Activated CD4-positive, alpha-beta memory T cell treated with anti-CD3 and anti-CD28 coated beads, Interleukin-2, amount 10 ng/mL, durations not matched to agents 7 days and 5 days (primary cell): ENCODE data around the gene ZFP36L1. TPM values are rescaled to one million over a fixed set of nuclear protein-coding genes. Genes with fewer than 3 reads are reported as not detected.

Experiments used
- CTCF ChIA-PET: fragments of 350-600 bp; sonication (Branson Sonifier 250); formaldehyde crosslinking; loops from one replicate; lab custom pipeline; 2021; ENCODE audit warnings: antibody characterized with exemption, inconsistent platforms; lab: Charles Lee
- POLR2A ChIA-PET: fragments of 350-600 bp; sonication (Branson Sonifier 250); formaldehyde crosslinking; loops from one replicate; lab custom pipeline; 2021; ENCODE audit warnings: antibody characterized with exemption; lab: Charles Lee
- DNase-seq: peaks from one replicate; pipeline ENCODE4 v3.0.0-alpha.2; 2020
- H3K27ac Mint-ChIP-seq: one replicate; pipeline ENCODE4 v1.8.0; 2021; ENCODE audit warnings: mild to moderate bottlenecking, mixed read lengths
- H3K27me3 Mint-ChIP-seq: one replicate; pipeline ENCODE4 v1.8.0; 2021; ENCODE audit warnings: mixed read lengths
- H3K36me3 Mint-ChIP-seq: one replicate; pipeline ENCODE4 v1.8.0; 2021; ENCODE audit warnings: low read depth, mixed read lengths
- H3K4me1 Mint-ChIP-seq: one replicate; pipeline ENCODE4 v1.8.0; 2021; ENCODE audit warnings: mixed read lengths
- H3K4me3 Mint-ChIP-seq: one replicate; pipeline ENCODE4 v1.8.0; 2021; ENCODE audit warnings: mild to moderate bottlenecking, mixed read lengths
- H3K9me3 Mint-ChIP-seq: one replicate; pipeline ENCODE4 v1.8.0; 2021; ENCODE audit warnings: mixed read lengths
- total RNA-seq, 2 experiments: library from RNA; stranded (reverse); gene quantifications; one replicate each; pipeline ENCODE4 v1.2.3, GENCODE V29; 2021

The ZFP36L1 gene
- total RNA-seq, 2 experiments from 2014 or later: 96.1 to 103 TPM

DNA sequence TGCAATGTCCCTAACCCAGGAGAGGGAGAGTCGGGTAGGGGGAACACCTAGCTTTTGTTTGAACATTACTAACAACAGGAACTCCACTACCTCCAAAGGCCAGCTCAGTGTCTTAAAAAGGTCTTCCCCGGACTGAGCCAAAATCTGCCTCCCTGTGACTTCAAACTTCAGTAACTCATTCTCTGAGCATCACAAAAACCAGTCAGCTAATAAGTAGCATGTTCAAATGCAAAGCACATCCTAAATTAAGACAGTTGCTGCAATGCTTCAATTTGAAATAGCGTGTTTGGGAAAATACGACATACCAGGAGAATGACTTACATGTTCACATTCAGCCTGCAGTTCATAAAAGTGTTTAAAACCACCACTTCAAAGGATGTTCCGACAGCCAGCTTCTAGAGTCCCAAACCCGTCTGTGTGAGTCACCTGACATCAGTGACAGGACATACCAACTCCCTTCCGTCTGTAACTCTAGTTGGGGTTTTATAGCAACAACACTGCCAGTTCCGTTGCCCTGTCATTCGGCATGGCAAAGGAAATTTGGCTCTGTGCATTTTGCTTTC, 13.0 kb downstream of the ZFP36L1 start:
- ChIA-PET CTCF (interaction anchor here (0.6 to 5.8 kb wide), 9 partner anchors 9 to 531 kb away, joined by 3 to 43 read pairs (median 4); partner anchors contain the start of gene ZFP36L1), POLR2A (interaction anchor here (0.6 to 10.9 kb wide), 28 partner anchors 9 to 1084 kb away, joined by 3 to 313 read pairs (median 4); partner anchors contain the start of genes RDH11 and ZFP36L1)
- peak overlapping the region; percentile 74 for H3K4me3 Mint-ChIP-seq
- peak; percentile 70 for DNase-seq
- peaks cover 68% of the 10 kb centered on the region for H3K4me1 Mint-ChIP-seq
- peaks cover 8% of the 10 kb centered on the region for H3K9me3 Mint-ChIP-seq
- H3K27me3 Mint-ChIP-seq: no peaks in the 10 kb centered on the region
- H3K36me3 Mint-ChIP-seq: peaks cover 12% of the 10 kb centered on the region
- H3K27ac Mint-ChIP-seq: peak overlapping the region; percentile 99

- no peak overlapping the region for H3K27ac Mint-ChIP-seq
- H3K4me1 Mint-ChIP-seq: peaks cover 64% of the 10 kb centered on the region
- peaks cover 16% of the 10 kb centered on the region for H3K9me3 Mint-ChIP-seq
- no peak for DNase-seq
- peaks cover 23% of the 10 kb centered on the region for H3K36me3 Mint-ChIP-seq
- POLR2A ChIA-PET: interaction anchor here (6.7 to 7.3 kb wide), 2 partner anchors 13 to 38 kb away, joined by 89 to 313 read pairs; partner anchors contain the start of gene ZFP36L1
- CTCF ChIA-PET: no interaction called here
- no peak overlapping the region for H3K4me3 Mint-ChIP-seq
- H3K27me3 Mint-ChIP-seq: no peaks in the 10 kb centered on the region
Measured at GRCh38 chr14:68777644-68778043, 15.2 kb downstream of the ZFP36L1 start.

GRCh38 chr14:68775614-68776126, 17.2 kb downstream of the ZFP36L1 start:
- POLR2A ChIA-PET: interaction anchor here (1.1 to 1.7 kb wide), 2 partner anchors 11 to 16 kb away, joined by 3 to 12 read pairs; partner anchors contain the start of gene ZFP36L1
- H3K36me3 Mint-ChIP-seq: peaks cover 25% of the 10 kb centered on the region

GRCh38 chr14:68774771-68775613, 17.9 kb downstream of the ZFP36L1 start:
- peaks cover 16% of the 10 kb centered on the region for H3K9me3 Mint-ChIP-seq
- H3K36me3 Mint-ChIP-seq: peaks cover 25% of the 10 kb centered on the region
- POLR2A ChIA-PET: interaction anchor here (0.9 to 1.7 kb wide), 3 partner anchors 12 to 17 kb away, joined by 3 to 12 read pairs (median 4); partner anchors contain the start of gene ZFP36L1
- no peak for DNase-seq
- H3K27ac Mint-ChIP-seq: no peak overlapping the region
- no peak overlapping the region for H3K4me3 Mint-ChIP-seq
- no peaks in the 10 kb centered on the region for H3K27me3 Mint-ChIP-seq
- CTCF ChIA-PET: interaction anchor here (0.9 to 2.3 kb wide), 3 partner anchors 13 to 571 kb away, joined by 3 to 7 read pairs (median 6); no protein-coding TSS in a partner anchor
- peaks cover 59% of the 10 kb centered on the region for H3K4me1 Mint-ChIP-seq

More at GRCh38 chr14:68775614-68776126, 17.2 kb downstream of the ZFP36L1 start:
- CTCF ChIA-PET: interaction anchor here (2.0 to 2.3 kb wide), 2 partner anchors 12 to 14 kb away, joined by 6 to 7 read pairs; no protein-coding TSS in a partner anchor
- no peak overlapping the region for H3K27ac Mint-ChIP-seq
- peaks cover 61% of the 10 kb centered on the region for H3K4me1 Mint-ChIP-seq
- no peak overlapping the region for H3K4me3 Mint-ChIP-seq
- no peak for DNase-seq
- peaks cover 16% of the 10 kb centered on the region for H3K9me3 Mint-ChIP-seq
- no peaks in the 10 kb centered on the region for H3K27me3 Mint-ChIP-seq

DNA sequence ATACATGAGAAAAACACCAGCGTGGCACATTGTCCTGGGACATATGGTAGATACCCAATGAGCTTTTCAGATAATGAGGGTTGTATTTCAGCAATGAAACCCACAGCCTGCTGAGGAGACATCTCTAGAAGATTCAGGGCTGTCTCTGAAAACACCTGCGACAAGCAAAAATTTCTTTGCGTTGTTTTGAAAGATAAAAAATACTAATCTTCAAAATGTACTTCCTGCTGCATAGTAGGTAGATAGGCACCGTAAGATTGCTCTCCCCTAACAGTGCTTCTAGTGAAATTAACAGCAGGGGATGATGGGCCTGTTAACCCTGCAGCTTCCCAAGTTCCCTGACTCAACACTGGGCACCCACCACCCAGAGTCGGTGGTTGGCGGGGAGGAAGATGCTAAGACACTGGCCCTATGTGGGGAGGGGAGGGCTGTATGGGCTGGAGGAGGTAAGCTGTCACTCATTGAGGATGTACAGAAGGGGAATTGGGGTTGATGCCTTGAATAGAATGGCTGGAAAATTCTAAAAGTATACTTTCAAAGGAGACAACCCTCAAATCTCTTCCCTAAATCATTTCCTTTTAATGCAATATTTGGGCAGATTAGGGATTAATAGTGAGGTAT, 20.0 kb downstream of the ZFP36L1 start:
- H3K27me3 Mint-ChIP-seq: no peaks in the 10 kb centered on the region
- H3K36me3 Mint-ChIP-seq: peaks cover 25% of the 10 kb centered on the region
- peaks cover 16% of the 10 kb centered on the region for H3K9me3 Mint-ChIP-seq
- peaks cover 38% of the 10 kb centered on the region for H3K4me1 Mint-ChIP-seq
- no peak for DNase-seq
- no peak overlapping the region for H3K4me3 Mint-ChIP-seq
- POLR2A ChIA-PET: interaction anchor here (0.7 to 3.9 kb wide), 7 partner anchors 8 to 487 kb away, joined by 3 to 43 read pairs (median 15); partner anchors contain the start of gene ZFP36L1
- H3K27ac Mint-ChIP-seq: peak overlapping the region; percentile 19
- CTCF ChIA-PET: interaction anchor here (1.9 kb wide), 1 partner anchor 18 kb away, joined by 4 read pairs; no protein-coding TSS in a partner anchor

DNA sequence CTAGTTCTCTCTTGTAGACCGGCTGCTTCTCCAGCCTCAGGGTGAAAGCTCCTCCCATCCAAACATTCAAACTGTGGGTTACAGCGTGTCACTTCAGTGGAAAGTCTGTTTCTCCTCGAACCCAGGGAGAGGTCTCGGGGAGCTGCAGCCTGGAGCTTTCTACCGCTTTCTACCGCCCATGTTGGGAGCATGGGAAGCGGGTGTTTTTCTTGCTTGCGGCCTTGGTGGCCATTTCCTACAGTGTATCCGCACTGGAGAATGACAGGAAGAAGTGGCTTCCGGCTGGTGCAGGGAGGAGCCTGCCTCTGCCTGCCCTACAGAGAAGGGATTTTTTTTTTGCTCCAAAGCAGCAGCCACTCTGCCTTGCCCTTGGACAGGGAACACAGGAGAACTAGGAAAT, 21.2 kb downstream of the ZFP36L1 start:
- peak; percentile 51 for DNase-seq
- H3K4me3 Mint-ChIP-seq: peak overlapping the region; percentile 46
- H3K27ac Mint-ChIP-seq: peak overlapping the region; percentile 73
- peaks cover 16% of the 10 kb centered on the region for H3K9me3 Mint-ChIP-seq
- no peaks in the 10 kb centered on the region for H3K27me3 Mint-ChIP-seq
- H3K4me1 Mint-ChIP-seq: peaks cover 39% of the 10 kb centered on the region
- peaks cover 25% of the 10 kb centered on the region for H3K36me3 Mint-ChIP-seq
- ChIA-PET POLR2A (interaction anchor here (0.8 to 3.9 kb wide), 10 partner anchors 9 to 488 kb away, joined by 3 to 43 read pairs (median 10); partner anchors contain the start of gene ZFP36L1), CTCF (interaction anchor here (0.8 to 1.9 kb wide), 5 partner anchors 9 to 90 kb away, joined by 3 to 7 read pairs (median 4); no protein-coding TSS in a partner anchor)

- DNase-seq: no peak
- no peaks in the 10 kb centered on the region for H3K27me3 Mint-ChIP-seq
- no peak overlapping the region for H3K4me3 Mint-ChIP-seq
- peaks cover 20% of the 10 kb centered on the region for H3K36me3 Mint-ChIP-seq
- H3K9me3 Mint-ChIP-seq: peaks cover 14% of the 10 kb centered on the region
- POLR2A ChIA-PET: interaction anchor here (1.0 to 3.9 kb wide), 9 partner anchors 10 to 487 kb away, joined by 3 to 43 read pairs (median 14); partner anchors contain the start of gene ZFP36L1
- H3K4me1 Mint-ChIP-seq: peaks cover 38% of the 10 kb centered on the region
- H3K27ac Mint-ChIP-seq: peak overlapping the region; percentile 73
- CTCF ChIA-PET: interaction anchor here (0.8 to 1.6 kb wide), 4 partner anchors 10 to 91 kb away, joined by 3 to 7 read pairs (median 4); no protein-coding TSS in a partner anchor
Measured at GRCh38 chr14:68770553-68771286, 22.1 kb downstream of the ZFP36L1 start.

DNA sequence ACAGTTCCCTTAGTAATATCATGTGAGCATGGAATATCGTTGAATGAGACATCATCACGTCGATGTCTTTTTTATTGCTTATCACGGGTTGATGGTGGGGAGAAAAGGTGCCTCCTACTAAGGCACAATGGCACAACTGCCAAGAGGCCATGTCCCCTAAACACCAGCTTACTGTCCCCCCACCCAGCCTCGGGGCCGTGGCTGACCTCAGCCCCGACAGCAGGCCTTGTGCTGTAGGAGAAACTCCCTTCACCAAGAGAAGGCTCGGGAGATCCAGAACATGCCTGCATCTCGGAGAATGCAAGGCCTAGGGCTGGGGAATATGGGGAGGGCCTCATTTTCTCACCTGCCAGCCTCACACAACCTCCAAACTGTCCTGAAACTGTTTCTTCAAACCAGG, 22.8 kb downstream of the ZFP36L1 start:
- Mint-ChIP-seq H3K27me3 (no peaks in the 10 kb centered on the region), H3K4me3 (no peak overlapping the region), H3K36me3 (peaks cover 16% of the 10 kb centered on the region), H3K27ac (no peak overlapping the region), H3K9me3 (peaks cover 10% of the 10 kb centered on the region), H3K4me1 (peaks cover 41% of the 10 kb centered on the region)
- CTCF ChIA-PET: no interaction called here
- DNase-seq: no peak
- POLR2A ChIA-PET: interaction anchor here (3.5 to 3.9 kb wide), 2 partner anchors 11 to 18 kb away, joined by 26 to 43 read pairs; no protein-coding TSS in a partner anchor

DNA sequence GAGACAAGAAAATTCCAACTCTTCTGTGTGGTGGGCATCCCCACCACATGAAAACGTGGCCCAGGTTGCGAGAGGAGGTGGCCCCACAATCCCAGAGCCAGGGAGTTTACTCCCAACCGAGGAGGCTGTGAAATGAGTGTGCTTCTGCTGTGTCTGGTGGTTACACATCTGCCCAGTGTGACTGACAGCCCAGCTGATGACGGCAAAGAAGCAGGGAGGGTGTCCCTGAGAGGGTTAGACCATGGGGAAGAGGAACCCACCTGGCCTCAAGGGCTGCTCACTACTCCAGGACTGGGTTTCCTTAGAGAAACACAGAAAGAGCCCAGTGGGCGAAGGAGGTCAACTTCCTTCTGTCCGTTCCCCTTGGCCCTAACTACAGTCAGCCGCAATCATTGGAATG, 24.6 kb downstream of the ZFP36L1 start:
- no peaks in the 10 kb centered on the region for H3K27me3 Mint-ChIP-seq
- no peak overlapping the region for H3K27ac Mint-ChIP-seq
- H3K9me3 Mint-ChIP-seq: peaks cover under 1% of the 10 kb centered on the region
- no peak for DNase-seq
- CTCF ChIA-PET: interaction anchor here (1.4 kb wide), 1 partner anchor 20 kb away, joined by 5 read pairs; no protein-coding TSS in a partner anchor
- H3K4me1 Mint-ChIP-seq: peaks cover 43% of the 10 kb centered on the region
- no peak overlapping the region for H3K4me3 Mint-ChIP-seq
- POLR2A ChIA-PET: interaction anchor here (1.1 to 1.5 kb wide), 3 partner anchors 11 to 21 kb away, joined by 3 to 4 read pairs (median 4); no protein-coding TSS in a partner anchor
- peaks cover 8% of the 10 kb centered on the region for H3K36me3 Mint-ChIP-seq

DNA sequence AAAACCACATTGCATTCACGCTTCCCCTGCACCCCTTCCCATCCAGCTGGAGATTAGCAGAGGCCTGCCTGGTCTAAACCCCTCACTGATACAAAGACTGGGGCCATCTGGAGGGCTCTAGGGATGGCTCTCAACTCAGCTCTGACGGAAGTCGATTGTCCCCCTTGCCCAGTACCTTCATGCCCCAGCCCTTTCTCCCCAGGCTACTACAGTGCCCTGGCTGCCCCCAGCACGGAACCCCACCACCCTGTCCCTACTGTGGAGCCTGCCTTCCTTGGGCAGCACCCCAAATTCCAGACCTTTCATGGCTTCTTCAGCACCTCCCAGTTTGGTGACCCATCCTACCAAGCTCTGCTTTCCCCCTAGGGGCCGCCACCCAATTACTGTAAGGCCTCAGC, 25.6 kb downstream of the ZFP36L1 start:
- no peaks in the 10 kb centered on the region for H3K27me3 Mint-ChIP-seq
- H3K27ac Mint-ChIP-seq: no peak overlapping the region
- no peak for DNase-seq
- peaks cover 2% of the 10 kb centered on the region for H3K36me3 Mint-ChIP-seq
- H3K4me1 Mint-ChIP-seq: peaks cover 34% of the 10 kb centered on the region
- ChIA-PET POLR2A (interaction anchor here (1.1 to 1.5 kb wide), 2 partner anchors 12 to 14 kb away, joined by 4 read pairs; no protein-coding TSS in a partner anchor), CTCF (interaction anchor here (1.4 kb wide), 1 partner anchor 21 kb away, joined by 5 read pairs; no protein-coding TSS in a partner anchor)
- H3K9me3 Mint-ChIP-seq: no peaks in the 10 kb centered on the region
- H3K4me3 Mint-ChIP-seq: no peak overlapping the region
